Testis (tissue), 2 donors: ENCODE data around the gene MYO1D.

Source experiments
- CTCF ChIP-seq, 3 experiments: fragments of 450-650 bp in 2 of 3; fragments of 200-600 bp in 1 of 3; sonication (generic) in 1 of 3; IDR thresholded peaks; one replicate each; pipeline ENCODE4 v1.5.1; 2016 to 2019; ENCODE audit warnings: antibody characterized with exemption in 3 of 3, mild to moderate bottlenecking in 2 of 3, moderate library complexity in 1 of 3
- POLR2A ChIP-seq: fragments of 450-650 bp; IDR thresholded peaks from one replicate; pipeline ENCODE4 v1.6.1; 2017; ENCODE audit warnings: antibody characterized with exemption, mild to moderate bottlenecking, moderate library complexity

GRCh38 chr17:32807577-32807976, 69.3 kb downstream of the MYO1D start:
- no peak for TF ChIP-seq CTCF (IDR thresholded peaks at IDR 0.05)
- TF ChIP-seq POLR2A = no peak
